Gastroesophageal sphincter (tissue), 3 donors: ENCODE data around the gene SGCD.

Experiments
- EP300 ChIP-seq: sonication (generic); formaldehyde crosslinking; IDR thresholded peaks from one replicate; pipeline ENCODE4 v1.6.1; 2017; ENCODE audit warnings: antibody characterized with exemption, mild to moderate bottlenecking
- TF ChIP-seq, protein P1 (sequence below), 4 experiments: fragments of 200-600 bp in 2 of 4; fragments of 450-650 bp in 2 of 4; sonication (generic) in 1 of 4; IDR thresholded peaks; one replicate each; pipeline ENCODE4 v1.5.1; 2017 to 2019; ENCODE audit warnings: antibody characterized with exemption in 4 of 4, mild to moderate bottlenecking in 2 of 4, moderate library complexity in 2 of 4

DNA sequence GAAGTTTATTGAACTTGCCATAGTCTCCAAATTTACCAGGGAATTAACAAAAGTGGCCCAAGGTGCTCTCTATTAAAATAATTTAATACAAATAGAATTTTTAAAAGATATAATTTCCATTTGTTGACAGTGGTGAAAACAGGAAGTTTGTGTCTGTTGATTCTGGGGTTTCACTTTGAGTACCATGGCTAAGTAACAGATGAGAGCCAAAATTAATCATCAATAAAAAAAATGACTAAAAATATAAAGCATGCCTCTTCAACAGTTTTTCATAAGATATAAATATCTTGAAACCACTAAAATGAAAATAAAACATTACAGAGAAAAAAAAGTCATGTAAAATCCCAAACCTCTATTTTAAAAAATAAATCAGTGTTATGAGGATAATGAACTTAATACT lies 49.8 kb downstream of the SGCD start:
- TF ChIP-seq, protein P1, sequence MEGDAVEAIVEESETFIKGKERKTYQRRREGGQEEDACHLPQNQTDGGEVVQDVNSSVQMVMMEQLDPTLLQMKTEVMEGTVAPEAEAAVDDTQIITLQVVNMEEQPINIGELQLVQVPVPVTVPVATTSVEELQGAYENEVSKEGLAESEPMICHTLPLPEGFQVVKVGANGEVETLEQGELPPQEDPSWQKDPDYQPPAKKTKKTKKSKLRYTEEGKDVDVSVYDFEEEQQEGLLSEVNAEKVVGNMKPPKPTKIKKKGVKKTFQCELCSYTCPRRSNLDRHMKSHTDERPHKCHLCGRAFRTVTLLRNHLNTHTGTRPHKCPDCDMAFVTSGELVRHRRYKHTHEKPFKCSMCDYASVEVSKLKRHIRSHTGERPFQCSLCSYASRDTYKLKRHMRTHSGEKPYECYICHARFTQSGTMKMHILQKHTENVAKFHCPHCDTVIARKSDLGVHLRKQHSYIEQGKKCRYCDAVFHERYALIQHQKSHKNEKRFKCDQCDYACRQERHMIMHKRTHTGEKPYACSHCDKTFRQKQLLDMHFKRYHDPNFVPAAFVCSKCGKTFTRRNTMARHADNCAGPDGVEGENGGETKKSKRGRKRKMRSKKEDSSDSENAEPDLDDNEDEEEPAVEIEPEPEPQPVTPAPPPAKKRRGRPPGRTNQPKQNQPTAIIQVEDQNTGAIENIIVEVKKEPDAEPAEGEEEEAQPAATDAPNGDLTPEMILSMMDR (IDR thresholded peaks at IDR 0.05): no peak
- TF ChIP-seq EP300: no peak
